Smooth muscle cell (in vitro differentiated cells): ENCODE results near the gene TCF23. TPM values are rescaled to one million over a fixed set of nuclear protein-coding genes. Genes with fewer than 3 reads are reported as not detected.
"Not testable (repeated sequence)": the region's sequence is repeated elsewhere in the genome, so short reads cannot be mapped to it uniquely, and the experiment has no call there.

Experiments
- DNase-seq: peaks from one replicate; lab custom pipeline; 2025; ENCODE audit not compliant: unreplicated experiment; lab: John Stamatoyannopoulos, UW
- H2AFZ ChIP-seq: fragments of 200-600 bp; sonication (generic); 2 replicates; pipeline ENCODE4 v1.6.0; 2016; ENCODE audit warnings: antibody characterized with exemption, low read depth, mild to moderate bottlenecking
- H3F3A ChIP-seq: fragments of 200-600 bp; sonication (generic); 2 replicates; pipeline ENCODE4 v1.6.0; 2017; ENCODE audit warnings: antibody characterized with exemption, low read depth
- H3K27ac ChIP-seq: fragments of 200-600 bp; sonication (generic); 2 replicates; pipeline ENCODE4 v1.5.1; 2016; ENCODE audit warnings: low read depth, mild to moderate bottlenecking
- H3K27me3 ChIP-seq: fragments of 200-600 bp; sonication (generic); 2 replicates; pipeline ENCODE4 v1.6.1; 2016; ENCODE audit warnings: low read depth, mild to moderate bottlenecking
- H3K36me3 ChIP-seq: fragments of 200-600 bp; sonication (generic); 2 replicates; pipeline ENCODE4 v1.5.1; 2016; ENCODE audit warnings: low read depth
- H3K4me1 ChIP-seq: fragments of 200-600 bp; sonication (generic); 2 replicates; pipeline ENCODE4 v1.5.1; 2016; ENCODE audit warnings: low read depth
- H3K4me2 ChIP-seq: fragments of 200-600 bp; sonication (generic); 2 replicates; pipeline ENCODE4 v1.6.0; 2016; ENCODE audit warnings: mild to moderate bottlenecking
- H3K4me3 ChIP-seq: fragments of 200-600 bp; sonication (generic); 2 replicates; pipeline ENCODE4 v1.5.1; 2016; ENCODE audit warnings: mild to moderate bottlenecking
- H3K79me2 ChIP-seq: fragments of 200-600 bp; sonication (generic); 2 replicates; pipeline ENCODE4 v1.6.0; 2016; ENCODE audit warnings: low read depth, mild to moderate bottlenecking
- H3K9ac ChIP-seq: fragments of 200-600 bp; sonication (generic); 2 replicates; pipeline ENCODE4 v1.6.0; 2016; ENCODE audit warnings: low read depth
- H3K9me3 ChIP-seq: fragments of 200-600 bp; sonication (generic); replicated peaks from 2 replicates; pipeline ENCODE4 v1.5.1; 2016; ENCODE audit warnings: low read depth
- H4K20me1 ChIP-seq: fragments of 200-600 bp; sonication (generic); 2 replicates; pipeline ENCODE4 v1.6.0; 2016; ENCODE audit warnings: low read depth
- CTCF ChIP-seq: fragments of 200-600 bp; sonication (generic); IDR thresholded peaks from 2 replicates; pipeline ENCODE4 v1.5.1; 2017; ENCODE audit warnings: borderline replicate concordance, mild to moderate bottlenecking, antibody characterized with exemption; ENCODE audit not compliant: insufficient read depth, poor library complexity, severe bottlenecking
- WGBS: methylation state at CpG from one replicate; pipeline ENCODE4 v1.1.7; 2016; ENCODE audit warnings: low lambda C conversion rate; 5-methylcytosine and 5-hydroxymethylcytosine counted together
- polyA plus RNA-seq: library from polyadenylated mRNA; unstranded; fragments of >200 nt; fragmentation: Nextera tagmentation; extraction: Ambion mirVana; gene quantifications from 2 replicates; pipeline ENCODE4 v1.2.1, GENCODE V29; 2016
- total RNA-seq: library from RNA; depleted of rRNA; stranded (reverse); fragments of >200 nt; gene quantifications from 2 replicates; pipeline ENCODE4 v1.2.3, GENCODE V29; 2014

The TCF23 gene
- total and polyA plus RNA-seq, 2 experiments from 2014 or later = not detected

GRCh38 chr2:27194538-27195354 lies 45.9 kb downstream of the TCF23 start:
- no peak for DNase-seq
- H3K36me3 ChIP-seq = no peaks in the 10 kb centered on the region
- no peak overlapping the region for H3K9ac ChIP-seq
- no peak overlapping the region for H2AFZ ChIP-seq
- no peaks in the 10 kb centered on the region for H3F3A ChIP-seq
- no peak overlapping the region for H3K4me2 ChIP-seq
- WGBS = 92% methylated on average over 17 of the region's 17 CpGs
- H3K79me2 ChIP-seq = no peaks in the 10 kb centered on the region
- H3K27me3 ChIP-seq = no peaks in the 10 kb centered on the region
- no peaks in the 10 kb centered on the region for H4K20me1 ChIP-seq
- H3K9me3 ChIP-seq = no peaks in the 10 kb centered on the region
- H3K4me1 ChIP-seq = no peaks in the 10 kb centered on the region
- H3K4me3 ChIP-seq = no peak overlapping the region
- no peak overlapping the region for H3K27ac ChIP-seq
- TF ChIP-seq CTCF = no peak

DNA sequence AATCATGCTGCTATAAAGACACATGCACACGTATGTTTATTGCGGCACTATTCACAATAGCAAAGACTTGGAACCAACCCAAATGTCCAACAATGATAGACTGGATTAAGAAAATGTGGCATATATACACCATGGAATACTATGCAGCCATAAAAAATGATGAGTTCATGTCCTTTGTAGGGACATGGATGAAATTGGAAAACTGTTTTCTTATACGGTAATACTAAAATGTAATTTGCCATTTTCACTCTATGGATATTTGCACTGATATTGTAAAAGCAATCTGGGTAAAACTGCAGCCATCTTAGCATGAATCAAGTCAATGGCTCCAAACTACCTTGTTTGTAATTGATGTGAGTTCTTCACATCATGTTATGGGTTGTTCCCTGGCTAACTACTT lies 47.0 kb downstream of the TCF23 start:
- DNase-seq, H3K27ac ChIP-seq, H3K36me3 ChIP-seq, H3K9ac ChIP-seq, H3K4me2 ChIP-seq, H4K20me1 ChIP-seq, H3K27me3 ChIP-seq, H3K4me1 ChIP-seq, H3K4me3 ChIP-seq, H3K9me3 ChIP-seq, H3K79me2 ChIP-seq, H2AFZ ChIP-seq, H3F3A ChIP-seq: not testable (repeated sequence)
- WGBS = 94% methylated on average over 3 of the region's 3 CpGs

DNA sequence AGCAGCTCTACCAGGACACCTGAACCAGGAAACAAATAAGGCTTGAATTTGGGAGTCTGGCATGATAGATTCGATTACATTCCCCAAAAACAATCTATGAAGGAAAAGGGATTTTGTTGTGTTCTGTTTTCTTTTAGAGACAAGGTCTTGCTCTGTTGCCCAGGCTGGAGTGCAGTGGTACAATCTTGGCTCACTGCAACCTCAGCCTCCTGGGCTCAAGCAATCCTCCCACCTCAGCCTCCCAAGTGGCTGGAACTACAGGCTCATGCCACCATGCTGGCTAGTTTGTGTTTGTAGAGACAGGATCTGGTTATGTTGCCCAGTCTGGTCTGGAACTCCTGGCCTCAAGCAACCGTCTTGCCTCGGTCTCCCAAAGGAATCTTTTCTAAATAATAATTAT lies 49.3 kb downstream of the TCF23 start:
- not testable (repeated sequence) for H3K4me3 ChIP-seq, H3K9me3 ChIP-seq, H3K36me3 ChIP-seq, H3F3A ChIP-seq, H4K20me1 ChIP-seq, H3K9ac ChIP-seq, DNase-seq, H3K79me2 ChIP-seq, H2AFZ ChIP-seq, H3K27me3 ChIP-seq, H3K27ac ChIP-seq, H3K4me2 ChIP-seq, H3K4me1 ChIP-seq
- WGBS = 83% methylated on average over 3 of the region's 3 CpGs

DNA sequence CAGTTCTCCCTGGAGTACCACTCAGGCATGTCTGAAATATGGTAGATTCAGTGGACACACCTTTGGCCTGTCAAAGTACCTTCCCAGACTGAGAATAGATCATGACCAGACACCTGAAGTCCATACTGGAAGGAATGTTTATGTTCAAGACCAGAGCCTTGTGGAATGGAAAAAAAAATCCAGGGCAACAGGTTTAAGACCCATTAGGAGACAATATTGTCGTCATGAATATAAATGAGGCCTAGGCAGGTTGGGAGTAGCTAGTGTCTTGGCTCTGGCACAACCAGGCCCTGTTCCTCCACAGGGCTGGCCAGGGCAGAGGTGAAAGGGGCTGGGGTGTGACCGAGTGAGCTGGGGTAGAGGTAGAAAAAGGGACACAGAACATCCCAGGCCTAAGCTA lies 49.8 kb downstream of the TCF23 start:
- WGBS = 91% methylated on average over 2 of the region's 2 CpGs
- H3K9ac ChIP-seq = no peak overlapping the region
- H3K9me3 ChIP-seq = no peaks in the 10 kb centered on the region
- no peak for TF ChIP-seq CTCF
- H3K27ac ChIP-seq = no peak overlapping the region
- H2AFZ ChIP-seq = no peak overlapping the region
- no peaks in the 10 kb centered on the region for H3K4me1 ChIP-seq
- DNase-seq = no peak
- H3F3A ChIP-seq = no peaks in the 10 kb centered on the region
- no peaks in the 10 kb centered on the region for H3K27me3 ChIP-seq
- H3K4me2 ChIP-seq = no peak overlapping the region
- no peaks in the 10 kb centered on the region for H4K20me1 ChIP-seq
- no peaks in the 10 kb centered on the region for H3K36me3 ChIP-seq
- no peak overlapping the region for H3K4me3 ChIP-seq
- H3K79me2 ChIP-seq = no peaks in the 10 kb centered on the region

DNA sequence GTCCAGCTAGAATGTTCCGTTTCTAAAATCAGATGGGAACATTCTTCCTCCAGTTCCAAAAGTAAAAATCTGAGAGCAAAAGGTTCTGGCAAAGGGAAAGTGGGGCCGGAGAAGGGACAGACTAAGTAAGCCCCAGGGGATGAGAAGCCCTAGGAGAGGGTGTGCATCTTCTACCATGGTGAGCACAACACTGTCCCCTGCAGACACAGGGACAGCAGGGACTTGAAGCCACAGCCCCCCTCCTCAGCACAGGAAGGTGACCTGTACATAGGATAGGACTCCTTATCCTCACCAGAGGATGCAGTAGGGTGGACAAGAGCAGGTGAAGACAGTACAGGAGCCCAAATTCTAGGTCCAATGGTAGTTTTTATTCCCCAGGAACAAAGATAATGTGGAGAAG lies 50.4 kb downstream of the TCF23 start:
- H3K4me1 ChIP-seq = no peaks in the 10 kb centered on the region
- no peak overlapping the region for H3K4me2 ChIP-seq
- no peaks in the 10 kb centered on the region for H3K79me2 ChIP-seq
- no peaks in the 10 kb centered on the region for H3K36me3 ChIP-seq
- no peaks in the 10 kb centered on the region for H4K20me1 ChIP-seq
- H3K27me3 ChIP-seq = no peaks in the 10 kb centered on the region
- H3K9me3 ChIP-seq = no peaks in the 10 kb centered on the region
- H3K4me3 ChIP-seq = no peak overlapping the region
- DNase-seq = no peak
- H3K9ac ChIP-seq = no peak overlapping the region
- no peak overlapping the region for H2AFZ ChIP-seq
- TF ChIP-seq CTCF = no peak
- 96% methylated on average over 2 of the region's 2 CpGs for WGBS
- no peak overlapping the region for H3K27ac ChIP-seq
- no peaks in the 10 kb centered on the region for H3F3A ChIP-seq
